NCI-H2171 treated with DMSO at 0.1 percent for 48 hours (cell line): ENCODE data around the gene ADAMTS20.
"Not testable (repeated sequence)": the region's sequence is repeated elsewhere in the genome, so short reads cannot be mapped to it uniquely, and the experiment has no call there.

ENCODE experiments used
- DNase-seq: peaks from one replicate; lab custom pipeline; 2025; lab: John Stamatoyannopoulos, UW

The ADAMTS20 gene

GRCh38 chr12:43360001-43360400 is 192.0 kb downstream of the ADAMTS20 start:
- DNase-seq: not testable (repeated sequence)

DNA sequence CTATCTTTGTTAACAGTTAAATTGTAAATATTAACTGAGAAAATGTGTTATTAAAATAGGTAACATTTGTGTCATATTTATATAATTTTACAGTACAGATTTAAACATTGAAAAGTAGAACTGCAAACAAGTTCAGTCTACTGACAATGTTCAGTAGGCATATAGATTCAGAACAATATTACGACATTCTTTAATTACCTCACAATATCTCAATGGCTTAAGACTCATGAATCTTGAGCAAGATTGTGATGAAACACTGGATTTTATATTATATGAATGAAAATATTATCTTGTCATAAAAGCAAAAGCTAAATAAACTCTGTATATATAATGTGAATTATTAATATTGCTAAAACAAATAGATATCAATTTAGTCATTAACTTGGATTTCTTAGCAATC is 194.9 kb downstream of the ADAMTS20 start:
- no peak for DNase-seq

GRCh38 chr12:43352001-43352400 is 200.0 kb downstream of the ADAMTS20 start:
- no peak for DNase-seq

DNA sequence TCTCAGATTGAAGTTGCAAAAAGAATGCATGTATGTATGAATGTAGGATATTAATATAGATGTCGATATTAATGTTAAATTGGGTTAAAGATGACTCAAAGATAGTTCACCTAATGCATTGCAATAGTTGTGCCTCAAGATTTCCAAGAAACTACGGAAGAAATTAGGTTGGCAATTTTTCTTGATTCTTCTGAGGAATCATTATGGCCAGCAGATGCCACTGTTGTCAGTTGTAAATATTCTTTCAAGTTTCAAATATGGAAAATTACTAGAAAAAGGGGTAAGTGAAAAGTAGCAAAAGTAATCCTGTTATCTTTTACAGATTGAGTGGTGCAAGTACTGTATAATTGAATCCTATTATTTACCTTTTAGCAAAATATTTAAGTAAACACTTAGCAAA is 202.1 kb downstream of the ADAMTS20 start:
- DNase-seq: no peak

- peak; percentile 45 for DNase-seq
Observed at GRCh38 chr12:43348221-43348620, 203.8 kb downstream of the ADAMTS20 start.

GRCh38 chr12:43347026-43347425 is 205.0 kb downstream of the ADAMTS20 start:
- DNase-seq: peak; percentile 94

DNA sequence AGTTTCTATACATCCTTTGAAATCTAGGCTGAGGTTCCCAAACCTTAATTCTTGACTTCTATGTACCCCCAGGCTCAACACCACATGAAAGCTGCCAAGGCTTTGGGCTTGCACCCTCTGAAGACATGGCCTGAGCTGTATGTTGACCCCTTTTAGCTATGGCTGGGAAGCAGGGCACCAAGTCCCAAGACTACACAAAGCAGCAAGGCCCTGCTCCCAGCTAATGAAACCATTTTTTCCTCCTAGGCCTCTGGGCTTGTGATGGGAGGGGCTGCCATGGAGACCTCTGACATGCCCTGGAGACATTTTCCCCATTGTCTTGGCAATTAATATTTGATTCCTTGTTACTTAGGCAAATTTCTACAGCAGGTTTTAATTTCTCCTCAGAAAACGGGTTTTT is 207.0 kb downstream of the ADAMTS20 start:
- no peak for DNase-seq

DNA sequence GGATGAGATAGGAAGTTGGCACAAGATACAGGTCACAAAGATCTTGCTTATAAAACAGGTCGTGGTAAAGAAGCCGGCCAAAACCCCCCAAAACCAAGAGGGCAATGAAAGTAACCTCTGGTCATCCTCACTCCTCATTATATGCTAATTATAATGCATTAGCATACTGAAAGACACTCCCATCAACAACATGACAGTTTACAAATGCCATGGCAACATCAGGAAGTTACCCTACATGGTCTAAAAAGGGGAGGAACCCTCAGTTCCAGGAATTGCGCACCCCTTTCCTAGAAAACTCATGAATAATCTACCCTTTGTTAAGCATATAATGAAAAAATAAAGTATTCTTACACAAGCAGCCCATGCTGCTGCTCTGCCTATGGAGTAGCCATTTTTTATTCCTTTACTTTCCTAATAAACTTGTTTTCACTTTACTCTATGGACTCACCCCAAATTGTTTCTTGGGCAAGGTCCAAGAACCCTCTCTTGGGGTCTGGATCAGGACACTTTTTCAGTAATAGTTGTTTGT is 210.2 kb downstream of the ADAMTS20 start:
- DNase-seq: not testable (repeated sequence)

DNA sequence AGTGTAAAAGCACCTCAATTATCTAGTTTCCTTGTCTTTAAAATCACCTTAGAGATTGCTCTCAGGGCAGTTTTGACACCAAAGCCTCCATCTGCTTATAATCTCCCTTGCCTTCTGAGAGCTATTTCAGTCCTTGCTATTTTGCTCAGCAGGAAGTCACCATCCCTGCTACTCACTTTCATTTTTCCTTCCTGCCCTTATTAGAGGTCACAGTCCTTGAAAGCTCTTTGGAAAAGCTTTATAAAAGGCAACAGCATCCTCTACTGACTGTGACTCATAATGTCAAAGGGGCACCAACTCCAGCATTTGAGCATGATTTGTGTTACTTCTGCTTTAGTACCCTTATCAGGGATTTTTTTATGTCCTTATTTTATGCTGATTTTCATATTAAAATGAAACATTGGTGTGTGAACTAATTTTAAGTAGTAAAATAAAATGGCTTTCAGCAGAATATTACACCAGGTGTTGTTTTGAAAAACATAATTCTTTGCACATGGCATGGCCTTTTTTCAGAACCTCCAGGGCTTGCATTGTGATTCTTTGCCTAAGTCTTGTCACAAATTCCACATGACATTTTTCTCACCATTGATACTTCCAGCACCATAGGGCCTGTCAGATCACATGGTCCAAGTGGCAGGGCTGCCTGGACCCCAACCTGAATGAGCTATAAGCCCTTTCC is 213.0 kb downstream of the ADAMTS20 start:
- peak; percentile 68 for DNase-seq

GRCh38 chr12:43337571-43338444 is 214.2 kb downstream of the ADAMTS20 start:
- no peak for DNase-seq

DNA sequence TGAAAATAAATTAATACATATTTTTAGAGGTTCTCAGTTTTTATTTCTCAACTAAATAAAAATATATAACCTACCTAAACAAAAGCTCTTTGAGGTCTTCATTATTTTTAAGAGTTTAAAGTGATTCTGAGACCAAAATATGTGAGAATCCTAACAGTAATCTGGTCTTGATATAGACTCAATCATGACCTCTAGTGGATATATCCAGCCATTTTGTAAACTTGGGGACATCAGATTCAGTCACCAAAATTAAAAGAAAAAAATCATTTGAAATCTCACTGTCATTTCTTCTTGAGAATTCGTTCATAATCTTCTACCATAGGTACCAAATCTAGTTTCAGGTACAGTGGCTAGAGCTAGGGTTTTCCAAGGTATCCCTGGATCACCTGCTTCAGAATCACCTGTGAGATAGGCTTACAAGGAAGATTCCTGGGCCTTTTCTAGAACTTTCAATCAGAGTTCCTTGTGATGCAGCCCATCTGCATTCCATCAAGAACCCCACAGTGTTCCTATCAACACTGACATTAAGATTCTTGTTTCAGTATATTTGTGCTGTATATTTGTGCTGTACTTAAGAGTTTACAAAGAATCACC is 214.9 kb downstream of the ADAMTS20 start:
- peak; percentile 43 for DNase-seq

- no peak for DNase-seq
Observed at GRCh38 chr12:43333644-43334043, 218.4 kb downstream of the ADAMTS20 start.

GRCh38 chr12:43332977-43333640 is 218.9 kb downstream of the ADAMTS20 start:
- DNase-seq: no peak

GRCh38 chr12:43331935-43332334 is 220.1 kb downstream of the ADAMTS20 start:
- no peak for DNase-seq

- DNase-seq: no peak
Observed at GRCh38 chr12:43329375-43329774, 222.6 kb downstream of the ADAMTS20 start.

- DNase-seq: no peak
Observed at GRCh38 chr12:43325786-43326185, 226.2 kb downstream of the ADAMTS20 start.

- no peak for DNase-seq
Observed at GRCh38 chr12:43320281-43320680, 231.7 kb downstream of the ADAMTS20 start.

- DNase-seq: no peak
Observed at GRCh38 chr12:43318021-43318420, 234.0 kb downstream of the ADAMTS20 start.

DNA sequence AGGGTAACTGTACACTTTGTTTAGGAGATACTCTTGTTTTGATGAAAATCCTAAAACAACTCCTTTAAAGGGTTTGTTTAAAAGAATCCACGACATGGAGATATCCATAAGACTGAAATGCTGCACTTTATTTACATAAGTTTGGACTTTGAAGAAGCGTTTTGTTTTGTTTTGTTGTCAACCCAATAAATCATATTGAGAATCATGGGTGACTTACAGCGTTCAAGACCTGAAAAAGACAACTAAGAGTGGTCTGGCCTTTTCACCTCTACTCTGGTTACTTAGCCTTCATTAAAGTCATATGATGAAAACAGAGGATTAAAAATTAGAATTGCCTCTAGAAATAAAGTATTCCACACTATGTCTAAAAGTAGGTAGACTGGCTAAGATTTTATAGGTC is 234.8 kb downstream of the ADAMTS20 start:
- DNase-seq: no peak

DNA sequence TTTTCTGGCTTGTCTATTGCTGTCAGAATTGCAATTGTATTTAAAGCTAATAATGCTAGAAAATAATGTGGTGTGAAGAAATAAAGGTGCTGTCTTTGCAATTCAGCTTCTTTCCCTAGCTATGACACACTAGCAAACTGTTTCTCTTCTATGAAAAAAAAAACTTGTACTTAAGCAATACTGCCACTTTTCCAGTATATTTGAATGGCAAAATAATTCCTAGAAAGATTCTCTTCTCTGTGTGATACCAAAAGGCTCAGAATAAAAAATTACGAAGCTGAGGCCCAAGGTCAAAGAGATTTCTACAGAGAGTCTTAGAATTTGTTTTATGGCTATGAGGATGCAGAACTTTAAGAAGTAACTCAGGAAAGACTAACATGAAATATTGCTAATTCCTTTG is 235.5 kb downstream of the ADAMTS20 start:
- DNase-seq: no peak

- no peak for DNase-seq
Observed at GRCh38 chr12:43315961-43316360, 236.0 kb downstream of the ADAMTS20 start.

DNA sequence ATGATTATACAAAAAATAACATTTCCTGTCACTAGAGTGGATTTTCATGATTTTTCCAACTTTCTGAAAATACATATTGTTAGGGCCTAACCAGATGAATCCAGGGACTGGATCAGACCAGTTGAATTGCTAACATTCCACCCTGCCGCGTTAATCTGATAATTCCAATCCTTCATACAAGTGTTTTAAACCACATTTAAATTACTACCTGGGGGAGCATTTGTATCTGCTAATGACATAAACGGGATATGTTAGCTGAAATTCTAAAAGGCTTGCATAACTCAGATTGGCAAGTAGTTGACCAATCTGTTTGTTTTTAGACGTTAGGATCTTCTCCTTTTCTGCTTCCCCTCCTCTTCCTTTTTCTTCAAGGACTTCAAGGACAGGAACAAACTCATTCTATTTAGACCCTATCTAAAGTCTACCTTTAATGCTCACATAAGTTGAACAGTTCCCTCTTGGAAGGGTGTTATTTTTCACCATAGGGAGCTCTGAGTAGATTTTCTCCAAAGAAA is 239.0 kb downstream of the ADAMTS20 start:
- DNase-seq: no peak
